PC-3 (cell line): ENCODE results near the gene LMBRD2. TPM values are rescaled to one million over a fixed set of nuclear protein-coding genes. Genes with fewer than 3 reads are reported as not detected.

ENCODE experiments used
- ATAC-seq: fragments of 200-7000 bp; cut with Tn5 transposase; 2 replicates; pipeline ENCODE4 v1.9.1; 2020; ENCODE audit warnings: mild to moderate bottlenecking, moderate library complexity
- BruUV-seq: library from RNA; stranded (reverse); fragments of 400-500 nt; replicated peaks from 2 replicates; lab custom pipeline; 2021; lab: Mats Ljungman, UMichigan
- CTCF ChIA-PET: fragments of 300-600 bp; sonication (Branson Sonifier 250); formaldehyde crosslinking; loops from one replicate; lab custom pipeline; 2022; ENCODE audit warnings: antibody characterized with exemption; lab: Charles Lee
- POLR2A ChIA-PET: fragments of 300-600 bp; sonication (Branson Sonifier 250); formaldehyde crosslinking; loops from one replicate; lab custom pipeline; 2022; ENCODE audit warnings: antibody characterized with exemption; ENCODE audit not compliant: unreplicated experiment; lab: Charles Lee
- DNase-seq: peaks from one replicate; pipeline ENCODE4 v3.0.0-alpha.2; 2015
- H2AFZ ChIP-seq: fragments of 300-600 bp; sonication (generic); 2 replicates; pipeline ENCODE4 v1.6.0; 2016; ENCODE audit warnings: antibody characterized with exemption, low read length
- H3F3A ChIP-seq: fragments of 300-600 bp; sonication (generic); one replicate; pipeline ENCODE4 v1.6.0; 2017; ENCODE audit warnings: antibody characterized with exemption, low read length, control low read depth, mild to moderate bottlenecking; ENCODE audit not compliant: unreplicated experiment
- H3K27ac ChIP-seq: fragments of 300-600 bp; sonication (generic); 2 replicates; pipeline ENCODE4 v1.5.1; 2016; ENCODE audit warnings: mild to moderate bottlenecking, low read length
- H3K27me3 ChIP-seq: fragments of 300-600 bp; sonication (generic); 2 replicates; pipeline ENCODE4 v1.6.1; 2016; ENCODE audit warnings: low read length, mixed read lengths
- H3K36me3 ChIP-seq: fragments of 300-600 bp; sonication (generic); 2 replicates; pipeline ENCODE4 v1.6.1; 2016; ENCODE audit warnings: low read depth, mixed run types, low read length, mixed read lengths
- H3K4me1 ChIP-seq: fragments of 300-600 bp; sonication (generic); 2 replicates; pipeline ENCODE4 v1.5.1; 2016; ENCODE audit warnings: low read length; ENCODE audit not compliant: insufficient read depth
- H3K4me2 ChIP-seq: fragments of 300-600 bp; sonication (generic); 2 replicates; pipeline ENCODE4 v1.6.0; 2016; ENCODE audit warnings: low read length
- H3K4me3 ChIP-seq: fragments of 300-600 bp; sonication (generic); 2 replicates; pipeline ENCODE4 v1.5.1; 2016; ENCODE audit warnings: mild to moderate bottlenecking, low read length, mixed read lengths
- H3K79me2 ChIP-seq: fragments of 300-600 bp; sonication (generic); 2 replicates; pipeline ENCODE4 v1.6.1; 2017; ENCODE audit warnings: low read length, mixed read lengths
- H3K9ac ChIP-seq: fragments of 300-600 bp; sonication (generic); 2 replicates; pipeline ENCODE4 v1.6.0; 2016; ENCODE audit warnings: mild to moderate bottlenecking, low read length
- H3K9me2 ChIP-seq: fragments of 300-600 bp; sonication (generic); replicated peaks from 2 replicates; pipeline ENCODE4 v1.6.1; 2016; ENCODE audit warnings: mixed run types, low read length, mixed read lengths
- H3K9me3 ChIP-seq: fragments of 300-600 bp; sonication (generic); 2 replicates; pipeline ENCODE4 v1.6.1; 2016; ENCODE audit warnings: low read length, mixed read lengths
- H4K20me1 ChIP-seq: fragments of 300-600 bp; sonication (generic); 2 replicates; pipeline ENCODE4 v1.6.1; 2016; ENCODE audit warnings: low read length, mixed read lengths
- EZH2 ChIP-seq: fragments of 300-600 bp; sonication (generic); IDR thresholded peaks from one replicate; pipeline ENCODE4 v1.6.1; 2017; ENCODE audit warnings: antibody characterized with exemption, mild to moderate bottlenecking, low read length; ENCODE audit not compliant: unreplicated experiment
- EZH2phosphoT487 ChIP-seq: fragments of 300-600 bp; sonication (generic); IDR thresholded peaks from 2 replicates; pipeline ENCODE4 v1.6.1; 2018; ENCODE audit warnings: mild to moderate bottlenecking, antibody characterized with exemption, low read length, borderline replicate concordance
- intact Hi-C: fragments of 100-400 bp; cut with micrococcal nuclease; formaldehyde crosslinking; loops from 2 replicates; pipeline ENCODE4 v1.9.0; 2023
- total RNA-seq: library from RNA; depleted of rRNA; stranded (reverse); fragments of >200 nt; gene quantifications from 2 replicates; pipeline ENCODE4 v1.2.3, GENCODE V29; 2014
- TF ChIP-seq, protein P1 (sequence below): fragments of 300-600 bp; sonication (generic); conservative IDR thresholded peaks from 2 replicates; pipeline ENCODE4 v1.5.1; 2017; ENCODE audit warnings: antibody characterized with exemption, low read depth, mild to moderate bottlenecking, low read length

Gene LMBRD2
- total RNA-seq, 1 experiment from 2014 or later = 9.1 TPM

DNA sequence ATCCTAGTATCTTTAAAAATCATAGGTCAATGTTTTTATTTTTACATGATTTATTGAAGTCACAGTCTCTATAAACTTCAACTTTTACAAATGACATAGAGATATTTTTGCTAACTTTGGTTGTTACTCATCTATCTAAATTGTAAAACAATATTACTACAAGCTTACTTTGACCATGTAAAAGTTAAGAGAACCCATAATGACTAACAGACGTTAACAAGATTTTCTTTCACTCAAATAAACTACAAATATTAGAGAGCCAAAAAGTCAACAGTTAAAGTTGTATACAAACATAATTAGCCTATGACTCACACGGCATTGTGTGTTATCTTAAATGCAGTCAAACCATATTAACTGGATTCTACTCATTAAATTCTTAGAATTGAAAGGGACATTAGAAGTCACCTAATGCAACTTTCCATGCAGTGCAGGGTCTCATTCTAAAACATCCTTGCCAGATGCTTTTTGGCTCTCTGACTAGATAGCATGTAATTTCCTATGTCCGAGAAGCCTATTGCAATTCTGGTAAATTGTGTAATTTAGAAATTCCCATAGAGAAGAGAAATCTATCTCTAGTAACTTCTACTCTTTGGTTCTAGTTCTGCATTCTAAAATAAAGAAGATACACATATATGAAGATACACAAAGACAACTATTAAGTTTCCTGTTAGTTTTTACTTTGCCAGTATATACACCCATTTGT, 42.8 kb downstream of the LMBRD2 start:
- Histone ChIP-seq H3K27me3 (no peaks in the 10 kb centered on the region), H3K4me1 (peaks cover 16% of the 10 kb centered on the region), H3K9me3 (no peaks in the 10 kb centered on the region), H3K9ac (no peak overlapping the region), H3K4me2 (peak overlapping the region; percentile 18; the same call in 1 of the 2 replicates), H2AFZ (no peak overlapping the region), H3K9me2 (no peaks in the 10 kb centered on the region), H3F3A (no peaks in the 10 kb centered on the region), H3K4me3 (no peak overlapping the region), H3K79me2 (no peaks in the 10 kb centered on the region), H3K27ac (peak overlapping the region; percentile 20; the same call in 1 of the 2 replicates), H3K36me3 (peaks cover 7% of the 10 kb centered on the region; the same call in 1 of the 2 replicates), H4K20me1 (no peaks in the 10 kb centered on the region)
- peak; percentile 94 for ATAC-seq
- CTCF ChIA-PET = interaction anchor here (1.0 kb wide), 1 partner anchor 30 kb away, joined by 10 read pairs; no protein-coding TSS in a partner anchor
- TF ChIP-seq EZH2 (no peak), EZH2phosphoT487 (no peak)
- TF ChIP-seq, protein P1, sequence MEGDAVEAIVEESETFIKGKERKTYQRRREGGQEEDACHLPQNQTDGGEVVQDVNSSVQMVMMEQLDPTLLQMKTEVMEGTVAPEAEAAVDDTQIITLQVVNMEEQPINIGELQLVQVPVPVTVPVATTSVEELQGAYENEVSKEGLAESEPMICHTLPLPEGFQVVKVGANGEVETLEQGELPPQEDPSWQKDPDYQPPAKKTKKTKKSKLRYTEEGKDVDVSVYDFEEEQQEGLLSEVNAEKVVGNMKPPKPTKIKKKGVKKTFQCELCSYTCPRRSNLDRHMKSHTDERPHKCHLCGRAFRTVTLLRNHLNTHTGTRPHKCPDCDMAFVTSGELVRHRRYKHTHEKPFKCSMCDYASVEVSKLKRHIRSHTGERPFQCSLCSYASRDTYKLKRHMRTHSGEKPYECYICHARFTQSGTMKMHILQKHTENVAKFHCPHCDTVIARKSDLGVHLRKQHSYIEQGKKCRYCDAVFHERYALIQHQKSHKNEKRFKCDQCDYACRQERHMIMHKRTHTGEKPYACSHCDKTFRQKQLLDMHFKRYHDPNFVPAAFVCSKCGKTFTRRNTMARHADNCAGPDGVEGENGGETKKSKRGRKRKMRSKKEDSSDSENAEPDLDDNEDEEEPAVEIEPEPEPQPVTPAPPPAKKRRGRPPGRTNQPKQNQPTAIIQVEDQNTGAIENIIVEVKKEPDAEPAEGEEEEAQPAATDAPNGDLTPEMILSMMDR = no peak
- intact Hi-C loops = loop anchor here (1.0 to 2.0 kb wide), 2 partner anchors 30 to 40 kb away; no protein-coding TSS in a partner anchor
- peak; percentile 69 for DNase-seq
- no TSS peak for BruUV-seq
- POLR2A ChIA-PET = interaction anchor here (0.6 to 0.7 kb wide), 2 partner anchors 42 to 225 kb away, joined by 4 read pairs; no protein-coding TSS in a partner anchor

DNA sequence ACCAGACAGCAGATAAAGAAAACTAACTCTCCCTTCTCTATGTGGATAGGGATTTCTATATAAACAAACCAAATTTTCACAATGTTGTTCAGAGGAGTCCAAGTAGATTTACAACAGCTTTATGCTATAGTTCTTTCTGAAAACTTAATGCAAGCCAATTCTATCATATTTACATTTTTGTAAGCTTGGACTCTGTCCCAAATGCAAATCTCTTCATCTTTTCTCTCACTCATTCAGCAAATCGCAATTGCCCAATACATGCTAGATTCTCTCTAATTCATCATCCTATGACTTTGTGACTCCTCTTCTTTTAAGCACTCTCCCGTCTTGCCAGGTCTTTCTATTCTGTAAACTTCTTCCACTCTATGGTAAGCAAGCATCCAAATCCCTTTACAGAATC, 45.9 kb downstream of the LMBRD2 start:
- Histone ChIP-seq H3K27ac (no peak overlapping the region), H3K9ac (no peak overlapping the region), H3K4me2 (no peak overlapping the region), H2AFZ (no peak overlapping the region), H3F3A (no peaks in the 10 kb centered on the region), H3K4me3 (no peak overlapping the region), H3K36me3 (peaks cover 7% of the 10 kb centered on the region; the same call in 1 of the 2 replicates), H3K9me3 (no peaks in the 10 kb centered on the region), H3K79me2 (no peaks in the 10 kb centered on the region), H3K4me1 (peaks cover 16% of the 10 kb centered on the region), H3K9me2 (no peaks in the 10 kb centered on the region), H3K27me3 (no peaks in the 10 kb centered on the region), H4K20me1 (no peaks in the 10 kb centered on the region)
- BruUV-seq = no TSS peak
- TF ChIP-seq EZH2 (no peak), EZH2phosphoT487 (no peak)
- TF ChIP-seq, protein P1 = no peak
- intact Hi-C loops = no loop called here
- CTCF ChIA-PET = no interaction called here
- DNase-seq (no peak), ATAC-seq (no peak)
- POLR2A ChIA-PET = interaction anchor here (0.5 kb wide), 1 partner anchor 14 kb away, joined by 7 read pairs; no protein-coding TSS in a partner anchor

DNA sequence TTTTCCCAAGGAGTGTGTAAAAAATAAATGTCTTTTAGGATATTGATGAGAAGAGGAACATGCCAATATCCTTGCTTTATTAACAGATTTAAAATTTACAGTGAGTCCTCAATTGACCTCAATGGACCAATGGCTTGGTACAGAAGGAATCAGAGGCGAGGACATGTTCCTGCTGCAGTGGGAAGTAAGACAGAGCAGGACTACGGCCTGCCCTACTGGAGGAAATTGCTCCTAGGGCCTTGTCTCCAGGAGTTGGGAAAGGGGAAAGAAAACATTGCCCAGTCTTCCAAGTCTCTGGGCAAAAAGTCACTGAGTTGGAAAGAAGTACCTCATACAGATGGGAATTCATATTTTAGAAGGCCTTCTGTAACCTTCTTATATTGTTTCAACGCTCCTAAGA, 51.9 kb downstream of the LMBRD2 start:
- no peak overlapping the region for H3K4me3 ChIP-seq
- no peak overlapping the region for H3K4me2 ChIP-seq
- no peak overlapping the region for H3K27ac ChIP-seq
- ATAC-seq = no peak
- peaks cover 9% of the 10 kb centered on the region; the same call in 1 of the 2 replicates for H3K9me3 ChIP-seq
- ChIA-PET CTCF (no interaction called here), POLR2A (no interaction called here)
- no peaks in the 10 kb centered on the region for H3K4me1 ChIP-seq
- H3K9me2 ChIP-seq = no peaks in the 10 kb centered on the region
- no peaks in the 10 kb centered on the region for H3K79me2 ChIP-seq
- intact Hi-C loops = no loop called here
- no peaks in the 10 kb centered on the region for H3K27me3 ChIP-seq
- no peak for DNase-seq
- no peak overlapping the region for H2AFZ ChIP-seq
- no peaks in the 10 kb centered on the region for H4K20me1 ChIP-seq
- BruUV-seq = no TSS peak
- no peak for TF ChIP-seq EZH2
- TF ChIP-seq EZH2phosphoT487 = no peak
- TF ChIP-seq, protein P1 = no peak
- H3F3A ChIP-seq = no peaks in the 10 kb centered on the region
- no peaks in the 10 kb centered on the region for H3K36me3 ChIP-seq
- H3K9ac ChIP-seq = no peak overlapping the region
